Measurements from ENCODE around the gene TMEM63C. TPM values are rescaled to one million over a fixed set of nuclear protein-coding genes. Genes with fewer than 3 reads are reported as not detected.

The TMEM63C gene
- total RNA-seq, 2 donors from 2014 or later, result 22.4 to 43.0 TPM

DNA sequence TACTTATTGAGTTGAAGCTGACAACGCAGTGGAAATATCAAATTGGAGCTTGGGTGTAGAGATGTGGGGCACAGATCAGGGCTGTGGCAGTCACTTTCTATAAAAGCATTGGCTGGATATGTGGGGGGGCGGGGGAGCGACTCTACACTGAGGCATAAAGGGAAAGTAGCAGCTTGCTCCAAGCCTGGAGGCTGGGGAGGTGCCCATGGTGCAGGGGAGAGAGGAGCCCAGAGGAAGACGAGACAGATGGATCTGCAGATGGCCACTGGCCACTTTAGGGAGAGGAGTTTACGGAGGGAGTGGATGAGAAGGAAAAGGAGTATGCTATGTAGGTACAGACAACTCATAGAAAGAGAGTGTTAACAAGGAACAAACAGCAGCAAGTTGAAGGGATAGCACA lies 102.9 kb downstream of the TMEM63C start:
- intact Hi-C loops (cut with DNase I, micrococcal nuclease), result no loop called here
- ATAC-seq (no peak), DNase-seq (no peak)

DNA sequence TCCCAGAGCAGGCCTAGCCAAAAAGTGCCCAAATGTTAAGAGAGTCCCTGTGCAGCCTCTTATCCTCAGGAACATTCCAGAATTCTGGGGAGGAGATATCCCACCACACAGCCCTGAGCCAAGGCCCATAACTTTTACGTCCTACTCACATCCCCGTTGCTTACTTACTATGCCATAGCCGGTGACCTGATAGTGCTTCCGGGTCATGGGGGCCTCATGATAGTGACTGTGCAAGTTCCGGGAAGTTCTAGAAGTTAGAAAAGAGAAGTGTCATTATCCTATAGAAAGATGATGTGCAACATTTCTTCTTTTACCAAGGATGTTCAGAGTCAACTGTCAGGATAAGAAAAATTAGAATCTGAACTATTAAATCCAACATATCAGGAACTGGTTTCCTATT lies 105.0 kb downstream of the TMEM63C start:
- intact Hi-C loops (cut with DNase I, micrococcal nuclease), result no loop called here
- no peak for DNase-seq
- ATAC-seq, result no peak

DNA sequence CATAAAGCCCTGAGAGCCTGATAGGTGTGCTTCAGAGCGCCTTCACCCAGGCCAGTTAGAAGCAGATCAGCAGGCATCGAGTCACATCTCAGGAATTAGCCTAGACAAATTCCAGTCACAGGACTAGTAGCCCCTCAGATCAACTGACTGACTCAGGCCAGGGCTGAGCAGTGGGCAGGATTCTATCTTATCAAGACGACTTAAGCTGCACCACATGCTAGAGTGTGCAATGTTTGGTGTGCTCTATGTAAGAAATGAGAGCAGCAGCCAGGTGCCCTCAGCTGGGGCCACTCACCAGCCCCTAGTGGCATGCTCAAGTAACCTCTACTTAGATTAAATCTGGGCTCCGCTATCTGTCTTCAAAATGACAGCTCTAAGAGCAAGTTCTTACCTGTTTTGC lies 109.1 kb downstream of the TMEM63C start:
- ATAC-seq (no peak), DNase-seq (no peak)
- intact Hi-C loops (cut with DNase I, micrococcal nuclease), result no loop called here

DNA sequence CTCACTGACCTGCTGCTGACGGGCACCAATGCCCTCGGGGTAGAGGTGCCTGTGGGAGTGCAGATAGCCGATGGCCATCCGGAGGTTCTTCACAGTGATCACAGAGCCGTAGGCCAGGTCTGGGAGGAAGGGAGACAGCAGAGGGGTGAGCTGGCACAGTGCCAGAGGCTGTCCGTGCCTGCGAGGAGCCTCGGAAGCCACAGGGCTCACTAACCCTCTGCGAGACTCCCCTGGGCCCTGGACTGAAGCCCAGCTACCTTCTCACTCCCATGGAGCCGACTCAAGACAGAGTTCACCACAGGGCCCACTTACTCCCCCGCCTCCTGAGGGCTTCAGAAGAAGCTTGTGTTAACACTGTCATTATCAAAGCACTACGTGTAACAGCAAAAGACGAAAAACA lies 114.6 kb downstream of the TMEM63C start:
- intact Hi-C loops (cut with DNase I, micrococcal nuclease), result no loop called here
- DNase-seq (no peak), ATAC-seq (no peak)

DNA sequence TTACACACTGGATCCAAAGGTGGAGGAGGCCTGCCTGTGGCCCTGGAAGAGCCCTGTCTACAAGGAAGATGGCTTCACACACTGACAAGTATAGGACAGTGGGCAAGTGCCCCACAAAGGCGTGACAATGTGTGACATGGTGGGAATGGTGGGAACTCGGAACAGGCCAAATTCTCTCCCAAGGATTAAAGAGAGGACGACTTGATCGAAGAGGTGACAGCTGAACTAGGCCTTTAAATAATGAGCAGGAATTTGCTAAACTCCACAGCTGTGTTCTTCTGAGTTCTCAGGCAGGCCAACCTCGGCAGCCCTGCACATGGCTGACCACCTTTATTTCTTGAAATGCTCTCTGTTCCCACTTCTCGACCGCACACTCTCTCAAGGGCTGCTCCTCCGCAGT lies 115.3 kb downstream of the TMEM63C start:
- ATAC-seq (no peak), DNase-seq (no peak)
- intact Hi-C loops (cut with DNase I, micrococcal nuclease), result no loop called here

DNA sequence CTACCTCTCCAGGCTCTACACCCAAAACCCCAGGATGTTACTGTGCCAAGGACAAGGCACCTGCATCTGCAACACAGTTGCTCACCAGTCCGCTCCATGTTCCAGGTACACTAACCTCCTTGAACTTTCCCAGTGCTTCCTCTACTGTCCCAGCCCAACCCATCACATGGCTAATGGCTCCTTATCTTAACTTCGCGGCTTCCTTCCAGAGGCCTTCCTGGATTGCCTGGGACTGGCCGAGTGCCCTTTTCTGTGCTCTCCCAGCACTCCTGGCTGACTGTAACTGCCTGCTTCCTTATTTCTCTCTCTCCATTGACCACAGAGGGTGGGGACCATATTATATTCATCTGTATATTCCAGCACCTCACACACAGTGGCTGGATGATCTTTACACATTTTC lies 118.2 kb downstream of the TMEM63C start:
- intact Hi-C loops (cut with DNase I, micrococcal nuclease), result no loop called here
- ATAC-seq (peak; percentile 93), DNase-seq (peak; percentile 62 to 83)

DNA sequence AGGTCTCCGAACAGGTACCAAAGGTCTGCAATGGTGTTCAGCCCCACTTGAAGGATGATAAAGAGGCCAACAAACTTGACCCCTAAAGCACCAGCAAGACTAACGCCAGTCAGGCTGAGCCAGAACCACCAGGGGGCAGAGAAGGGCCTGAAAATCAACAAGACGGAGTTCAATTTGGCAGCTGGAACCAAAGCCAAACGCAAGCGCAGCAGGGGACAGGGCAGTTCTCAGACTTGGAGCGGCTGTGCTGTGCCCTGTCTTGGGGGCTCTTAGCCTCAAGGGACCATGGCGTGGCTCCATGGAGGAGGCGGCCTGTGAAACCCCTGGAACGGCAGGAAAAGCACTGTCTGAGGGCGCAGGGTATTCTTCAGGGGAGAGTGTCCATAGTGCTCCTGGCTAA lies 119.5 kb downstream of the TMEM63C start:
- ATAC-seq, result peak; percentile 49
- intact Hi-C loops (cut with DNase I, micrococcal nuclease), result no loop called here
- DNase-seq, result peak; percentile 73 to 86

DNA sequence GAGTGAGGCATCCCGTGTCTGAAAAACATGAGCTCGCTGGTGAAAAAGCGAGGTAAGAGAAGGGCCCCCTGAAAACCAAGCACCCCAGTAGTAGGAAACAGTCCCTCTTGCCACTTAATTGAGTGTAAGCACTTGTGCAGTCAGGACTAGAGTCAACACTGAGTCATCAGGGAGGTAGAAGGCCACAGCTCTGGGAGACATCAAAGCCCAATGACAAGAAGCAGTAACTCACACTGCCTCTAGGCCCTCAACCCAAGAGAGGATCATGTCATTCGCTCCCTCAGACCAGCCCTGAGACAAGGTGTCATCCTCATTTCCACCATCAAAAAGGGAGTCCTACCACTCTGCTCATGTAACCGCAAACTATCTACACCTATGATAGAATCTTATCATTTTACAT lies 121.3 kb downstream of the TMEM63C start:
- DNase-seq, result no peak
- peak; percentile 19 for ATAC-seq
- intact Hi-C loops (cut with DNase I, micrococcal nuclease), result no loop called here

DNA sequence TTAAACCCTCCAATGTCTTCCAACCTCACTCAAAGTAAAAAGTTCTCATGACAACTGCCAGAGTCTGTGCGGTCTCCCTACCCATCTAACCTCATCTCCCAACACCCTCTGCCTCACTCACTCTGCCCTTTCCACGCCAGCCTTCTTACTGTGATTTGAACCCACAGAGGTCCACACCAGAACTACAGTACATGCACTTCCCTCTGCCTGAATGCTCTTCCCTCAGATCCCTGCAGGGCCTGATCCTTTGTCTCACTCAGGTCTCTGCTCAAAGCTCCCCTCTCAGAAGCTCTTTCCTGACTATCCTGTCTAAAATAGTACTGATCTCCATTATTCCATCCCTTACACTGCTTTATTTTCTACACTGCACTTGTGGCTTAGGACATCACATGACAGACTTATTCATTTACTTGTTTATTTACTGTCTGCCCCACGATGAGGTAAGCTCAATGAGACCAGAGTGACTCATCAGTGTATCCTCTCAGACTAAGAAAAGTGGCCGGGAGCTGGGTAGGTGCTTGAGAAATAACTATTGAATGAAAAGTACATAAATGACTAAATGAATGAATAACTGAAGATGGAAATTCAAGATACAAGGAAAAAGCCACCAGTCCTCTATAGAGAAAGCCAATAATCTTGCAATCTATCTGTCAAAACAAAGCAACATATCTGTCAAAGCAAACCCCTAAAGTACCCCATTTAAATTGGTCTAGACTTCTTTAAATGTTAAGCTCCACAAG lies 122.0 kb downstream of the TMEM63C start:
- ATAC-seq (peak; percentile 29), DNase-seq (no peak)
- intact Hi-C loops (cut with DNase I, micrococcal nuclease), result no loop called here

DNA sequence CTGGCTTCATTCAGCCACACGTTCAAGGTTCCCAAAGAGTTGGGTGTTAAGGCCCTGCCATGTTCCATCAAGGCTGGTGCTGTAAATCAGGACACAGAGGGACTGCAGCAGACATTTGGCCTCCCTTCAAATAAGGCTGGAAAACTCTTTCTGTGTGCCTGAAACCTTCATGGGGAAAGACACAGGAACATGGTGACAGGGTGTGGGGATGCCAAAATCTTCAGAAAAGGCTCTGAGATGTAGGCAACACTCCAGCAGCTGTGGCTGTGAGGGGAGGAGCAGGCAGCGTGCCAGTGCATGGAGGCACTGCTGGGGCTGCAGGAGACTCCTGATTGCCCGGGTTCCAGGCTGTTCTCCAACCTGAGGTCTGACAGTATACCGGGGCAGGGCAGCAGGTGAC lies 124.1 kb downstream of the TMEM63C start:
- ATAC-seq (no peak), DNase-seq (no peak)
- intact Hi-C loops (cut with DNase I, micrococcal nuclease), result no loop called here

DNA sequence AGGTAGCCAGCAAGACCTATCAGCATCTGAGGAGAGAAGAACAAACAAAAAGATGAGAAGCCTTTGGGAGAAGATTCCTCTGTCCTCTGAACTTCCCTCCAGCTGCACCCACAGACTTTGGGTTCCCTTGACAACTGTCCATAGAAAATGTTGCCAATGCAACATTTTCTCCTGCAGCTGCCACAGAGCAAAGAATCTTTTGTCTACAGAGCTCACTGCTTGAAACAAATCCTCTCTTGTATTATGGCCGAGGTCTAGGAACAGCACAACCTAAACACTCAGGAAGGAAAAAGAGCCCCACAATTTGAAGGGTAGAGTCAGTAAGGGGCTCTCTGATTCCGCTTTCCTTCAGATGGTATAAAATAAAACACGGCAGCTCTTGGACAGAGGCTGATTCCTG lies 124.8 kb downstream of the TMEM63C start:
- ATAC-seq (no peak), DNase-seq (no peak)
- intact Hi-C loops (cut with DNase I, micrococcal nuclease), result no loop called here

DNA sequence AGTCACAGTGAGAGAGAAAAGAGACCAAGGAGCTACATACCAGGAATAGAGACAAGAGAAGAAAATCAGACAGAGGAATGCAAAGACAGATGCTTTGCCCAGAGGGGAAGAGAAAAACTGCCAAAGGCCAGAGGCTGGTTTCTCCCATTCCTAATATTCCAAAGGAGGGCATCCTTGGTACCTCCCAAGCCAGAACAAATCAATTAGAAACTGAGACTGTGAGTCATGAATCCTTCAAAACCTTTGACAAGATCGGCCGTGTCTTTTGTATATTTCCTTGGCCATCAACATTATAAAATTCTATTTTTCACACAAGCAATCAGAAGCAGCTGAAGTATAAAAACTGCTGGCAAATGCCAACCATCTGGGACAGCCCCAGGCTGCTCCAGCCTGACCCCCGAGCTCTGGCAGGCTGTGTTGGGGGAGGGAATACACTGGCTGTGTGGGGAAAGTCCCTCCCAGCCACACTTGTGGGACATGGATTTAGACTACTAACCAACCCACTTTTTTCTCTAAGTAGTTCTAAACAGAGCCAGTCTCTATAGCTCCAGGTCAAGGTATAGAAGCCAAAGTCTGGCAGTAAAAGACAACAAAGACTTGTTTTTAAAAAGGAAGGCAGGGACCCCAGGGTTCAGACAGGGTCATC lies 125.4 kb downstream of the TMEM63C start:
- intact Hi-C loops (cut with DNase I, micrococcal nuclease), result no loop called here
- no peak for DNase-seq
- ATAC-seq, result peak; percentile 6

Small RNA genes lying within 50 kb of the gene (microRNA-seq; reads per million reads assigned to microRNA genes)
- 0 reads per million in 2 donors for gene MIR1260A

Other genes starting within 250 kb of the TMEM63C start
- 10 to 100 TPM; 15.5 to 25.5 TPM for gene IRF2BPL, start 153.1 kb upstream of the TMEM63C start, total RNA-seq
- gene CIPC, start 83.5 kb upstream of the TMEM63C start, total RNA-seq, result 10 to 100 TPM; 50.4 to 52.0 TPM
- gene ZDHHC22, start 40.0 kb upstream of the TMEM63C start, total RNA-seq, result not detected
- gene NGB, start 89.4 kb downstream of the TMEM63C start, total RNA-seq, result under 1 TPM in 1 of 2 donors, not detected in 1; 0.31 TPM
- gene POMT2, start 139.1 kb downstream of the TMEM63C start, total RNA-seq, result 10 to 100 TPM; 15.9 to 24.0 TPM
- gene GSTZ1, start 139.2 kb downstream of the TMEM63C start, total RNA-seq, result 10 to 100 TPM; 30.7 to 34.4 TPM
- 1 to 10 TPM; 7.4 TPM for gene TMED8, start 195.3 kb downstream of the TMEM63C start, total RNA-seq
- under 1 TPM; 0.31 to 0.36 TPM for gene SAMD15, start 195.6 kb downstream of the TMEM63C start, total RNA-seq
- under 1 TPM; 0.45 to 0.46 TPM for gene NOXRED1, start 241.7 kb downstream of the TMEM63C start, total RNA-seq

All from left colon (tissue), 2 donors.